Spleen (tissue), 11 donors: ENCODE results near the gene SUCLG2. TPM values are rescaled to one million over a fixed set of nuclear protein-coding genes. Genes with fewer than 3 reads are reported as not detected.

Experiments
- DNase-seq: peaks from one replicate; pipeline ENCODE4 v3.0.0-alpha.2; 2020
- H3K27ac ChIP-seq, 8 donors: fragments of 200-600 bp; sonication (generic) in 7 of 8; 1 replicate in 4 of 8; 2 replicates in 4 of 8; pipeline versions ENCODE4 v1.5.0 to v1.8.0; 2016 to 2021; ENCODE audit warnings: inconsistent platforms in 4 of 8, mild to moderate bottlenecking in 4 of 8, moderate library complexity in 1 of 8
- H3K27me3 ChIP-seq, 7 donors: fragments of 200-600 bp; sonication (generic) in 6 of 7; replicated peaks in 1 of 7; 1 replicate in 4 of 7; 2 replicates in 3 of 7; pipeline versions ENCODE4 v1.5.0 to v1.8.0; 2016 to 2021; ENCODE audit warnings: inconsistent platforms in 3 of 7, mild to moderate bottlenecking in 1 of 7
- H3K36me3 ChIP-seq, 6 donors: fragments of 200-600 bp; sonication (generic) in 5 of 6; 1 replicate in 4 of 6; 2 replicates in 2 of 6; pipeline versions ENCODE4 v1.5.0 to v1.8.0; 2016 to 2021; ENCODE audit warnings: inconsistent platforms in 2 of 6
- H3K4me1 ChIP-seq, 6 donors: fragments of 200-600 bp; sonication (generic) in 5 of 6; 1 replicate in 3 of 6; 2 replicates in 3 of 6; pipeline versions ENCODE4 v1.5.0 to v1.8.0; 2016 to 2021; ENCODE audit warnings: inconsistent platforms in 3 of 6
- H3K4me3 ChIP-seq, 8 donors: fragments of 200-600 bp; sonication (generic) in 7 of 8; 1 replicate in 4 of 8; 2 replicates in 4 of 8; pipeline versions ENCODE4 v1.5.0 to v1.8.0; 2016 to 2021; ENCODE audit warnings: inconsistent platforms in 4 of 8, mild to moderate bottlenecking in 4 of 8, moderate library complexity in 2 of 8
- H3K9me3 ChIP-seq, 8 donors: fragments of 200-600 bp; sonication (generic) in 7 of 8; 1 replicate in 4 of 8; 2 replicates in 4 of 8; pipeline versions ENCODE4 v1.5.0 to v1.8.0; 2016 to 2021; ENCODE audit warnings: inconsistent platforms in 4 of 8
- POLR2A ChIP-seq, 3 donors: fragments of 450-650 bp; IDR thresholded peaks; one replicate each; pipeline ENCODE4 v1.5.1; 2017; ENCODE audit warnings: antibody characterized with exemption in 3 of 3, mild to moderate bottlenecking in 1 of 3
- POLR2AphosphoS5 ChIP-seq, 3 donors: sonication (generic); formaldehyde crosslinking; IDR thresholded peaks; one replicate each; pipeline ENCODE4 v1.5.1; 2017; ENCODE audit warnings: antibody characterized with exemption in 3 of 3
- WGBS, 5 donors: extraction: QIAGEN DNeasy Blood & Tissue Kit in 3 of 5; methylation state at CpG; one replicate each; pipeline versions ENCODE4 v1.1.5 to v1.1.7; 2013 to 2018; 5-methylcytosine and 5-hydroxymethylcytosine counted together
- intact Hi-C: fragments of 100-400 bp; cut with DNase I; formaldehyde crosslinking; loops from one replicate; pipeline ENCODE4 v1.15.0; 2023; ENCODE audit warnings: low total_unique reads
- polyA plus RNA-seq, 3 donors: library from polyadenylated mRNA; stranded (reverse); fragments of 200-250 nt; gene quantifications; one replicate each; pipeline ENCODE4 v1.2.1, GENCODE V29; 2013
- total RNA-seq, 7 donors: library from RNA; depleted of rRNA in 3 of 7; stranded (reverse); fragments of >200 nt in 3 of 7; fragmentation: NEBNext Ultra II Directional in 4 of 7; extraction: Animal tissue kit (Norgen Biotek cat#: 25700) in 4 of 7; gene quantifications; one replicate each; pipeline versions ENCODE4 v1.1.0 to v1.2.1, GENCODE V29; 2016 to 2021
- TF ChIP-seq, protein P1 (sequence below), 11 experiments: fragments of 200-600 bp in 7 of 11; fragments of 450-650 bp in 4 of 11; sonication (generic) in 4 of 11; IDR thresholded peaks in 8 of 11; conservative IDR thresholded peaks in 3 of 11; 1 replicate in 7 of 11; 2 replicates in 4 of 11; pipeline versions ENCODE4 v1.4.0 to v1.8.0; 2016 to 2021; ENCODE audit warnings: antibody characterized with exemption in 11 of 11, inconsistent platforms in 4 of 11, mild to moderate bottlenecking in 1 of 11
- donor health status: healthy with polysubstance abuse.
- donor health status: DM: no; HTN: no; CAD: no; lungs with moderate emphysema.
- donor health status: DM: no; HTN: no; CAD: no.
- donor health status: Bipolar disorder and iron deficiency.
- donor health status: healthy.
- donor health status: DM: no; HTN: no; CAD: no.
- donor health status: DM: yes; HTN: yes; CAD: no.

Gene SUCLG2
- total and polyA plus RNA-seq, 10 donors: 31.5 to 75.6 (median 55.2) TPM

DNA sequence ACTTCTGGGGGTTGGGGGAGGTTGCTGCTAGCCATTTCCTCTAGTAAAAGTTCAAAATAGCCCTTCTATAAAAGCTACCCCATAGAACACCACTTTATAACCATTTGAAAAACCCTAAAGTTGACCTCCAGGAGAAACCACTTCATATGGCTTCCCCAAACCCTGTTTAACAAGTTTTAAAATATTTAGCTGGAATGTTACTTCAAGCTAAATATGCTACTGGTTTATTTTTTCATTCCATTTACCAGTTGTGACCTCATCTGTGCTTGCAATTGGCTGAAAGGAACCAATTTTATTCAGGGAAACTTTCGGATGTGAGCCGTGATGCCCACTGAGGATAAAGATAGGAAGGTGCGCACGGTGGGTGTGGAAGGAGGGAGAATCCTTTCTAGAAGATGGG lies 221.3 kb downstream of the SUCLG2 start:
- 94 to 96% (median 95%) methylated on average over 4 of the region's 4 CpGs for WGBS, 5 donors
- H3K4me1 ChIP-seq: no peaks in the 10 kb centered on the region
- no peak for TF ChIP-seq POLR2AphosphoS5 (IDR thresholded peaks at IDR 0.05)
- TF ChIP-seq, protein P1, sequence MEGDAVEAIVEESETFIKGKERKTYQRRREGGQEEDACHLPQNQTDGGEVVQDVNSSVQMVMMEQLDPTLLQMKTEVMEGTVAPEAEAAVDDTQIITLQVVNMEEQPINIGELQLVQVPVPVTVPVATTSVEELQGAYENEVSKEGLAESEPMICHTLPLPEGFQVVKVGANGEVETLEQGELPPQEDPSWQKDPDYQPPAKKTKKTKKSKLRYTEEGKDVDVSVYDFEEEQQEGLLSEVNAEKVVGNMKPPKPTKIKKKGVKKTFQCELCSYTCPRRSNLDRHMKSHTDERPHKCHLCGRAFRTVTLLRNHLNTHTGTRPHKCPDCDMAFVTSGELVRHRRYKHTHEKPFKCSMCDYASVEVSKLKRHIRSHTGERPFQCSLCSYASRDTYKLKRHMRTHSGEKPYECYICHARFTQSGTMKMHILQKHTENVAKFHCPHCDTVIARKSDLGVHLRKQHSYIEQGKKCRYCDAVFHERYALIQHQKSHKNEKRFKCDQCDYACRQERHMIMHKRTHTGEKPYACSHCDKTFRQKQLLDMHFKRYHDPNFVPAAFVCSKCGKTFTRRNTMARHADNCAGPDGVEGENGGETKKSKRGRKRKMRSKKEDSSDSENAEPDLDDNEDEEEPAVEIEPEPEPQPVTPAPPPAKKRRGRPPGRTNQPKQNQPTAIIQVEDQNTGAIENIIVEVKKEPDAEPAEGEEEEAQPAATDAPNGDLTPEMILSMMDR (IDR thresholded peaks at IDR 0.05 in 8 of 11, conservative IDR thresholded peaks at IDR 0.05 in 3 of 11): no peak
- TF ChIP-seq POLR2A (IDR thresholded peaks at IDR 0.05): no peak
- intact Hi-C loops: no loop called here
- H3K27me3 ChIP-seq: no peaks in the 10 kb centered on the region
- no peak overlapping the region for H3K27ac ChIP-seq
- peaks cover 0 to 16% (median 6%) of the 10 kb centered on the region in 8 donors for H3K9me3 ChIP-seq
- no peak for DNase-seq
- no peak overlapping the region for H3K4me3 ChIP-seq
- H3K36me3 ChIP-seq: peaks cover 0 to 32% (median 0%) of the 10 kb centered on the region in 6 donors

DNA sequence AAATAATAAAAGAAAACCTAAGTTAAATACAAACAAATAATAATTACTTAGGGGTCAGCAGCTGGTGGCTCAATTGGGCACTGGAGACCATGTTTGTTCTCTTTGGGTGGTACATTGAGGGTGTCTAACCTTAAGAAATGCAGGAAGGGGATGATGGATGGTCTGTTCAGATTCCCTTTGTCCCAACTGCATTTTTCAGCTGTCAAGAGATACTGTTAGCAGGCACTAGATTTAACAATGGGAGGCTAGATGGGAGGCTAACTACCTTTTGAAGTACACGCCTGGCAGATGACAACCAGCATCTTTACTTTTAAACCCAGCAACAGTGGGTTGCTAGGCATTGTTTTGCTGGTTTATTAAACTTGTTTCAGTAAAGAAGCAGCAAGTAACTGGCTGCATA lies 222.5 kb downstream of the SUCLG2 start:
- Histone ChIP-seq H3K36me3 (peaks cover 0 to 41% (median 0%) of the 10 kb centered on the region in 6 donors), H3K27me3 (no peaks in the 10 kb centered on the region), H3K9me3 (peaks cover 0 to 16% (median 6%) of the 10 kb centered on the region in 8 donors), H3K27ac (no peak overlapping the region), H3K4me1 (no peaks in the 10 kb centered on the region), H3K4me3 (no peak overlapping the region)
- DNase-seq: no peak
- TF ChIP-seq POLR2AphosphoS5 (IDR thresholded peaks at IDR 0.05): no peak
- TF ChIP-seq POLR2A (IDR thresholded peaks at IDR 0.05): no peak
- TF ChIP-seq, protein P1 (IDR thresholded peaks at IDR 0.05 in 8 of 11, conservative IDR thresholded peaks at IDR 0.05 in 3 of 11): no peak
- intact Hi-C loops: no loop called here
- WGBS, 5 donors: 80 to 100% (median 94%) methylated on average over 1 of the region's 1 CpG

DNA sequence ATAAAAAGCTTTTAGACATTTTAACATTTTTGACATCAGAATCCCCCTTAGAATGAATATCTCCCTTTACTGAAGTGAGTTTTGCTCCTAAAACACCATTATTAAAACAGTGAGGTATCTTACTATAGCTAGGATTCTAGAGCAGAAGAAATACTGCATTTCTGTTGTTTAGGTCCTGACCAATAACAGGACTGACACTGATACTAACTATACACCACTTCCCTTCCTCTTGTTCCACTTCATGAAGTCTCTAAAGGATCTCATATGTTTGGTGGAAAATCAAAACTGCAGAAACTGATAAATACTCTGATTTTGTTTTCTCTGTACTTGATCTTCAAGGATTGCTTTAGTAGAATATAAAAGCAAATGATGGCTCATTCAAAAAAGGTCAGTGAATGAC lies 230.7 kb downstream of the SUCLG2 start:
- H3K27me3 ChIP-seq: no peaks in the 10 kb centered on the region
- H3K36me3 ChIP-seq: peaks cover 0 to 54% (median 8%) of the 10 kb centered on the region in 6 donors
- H3K4me1 ChIP-seq: no peaks in the 10 kb centered on the region
- DNase-seq: no peak
- H3K9me3 ChIP-seq: peaks cover 0 to 21% (median 18%) of the 10 kb centered on the region in 8 donors
- TF ChIP-seq POLR2A (IDR thresholded peaks at IDR 0.05) (no peak), POLR2AphosphoS5 (IDR thresholded peaks at IDR 0.05) (no peak)
- TF ChIP-seq, protein P1 (IDR thresholded peaks at IDR 0.05 in 8 of 11, conservative IDR thresholded peaks at IDR 0.05 in 3 of 11): no peak
- H3K27ac ChIP-seq: no peak overlapping the region
- intact Hi-C loops: no loop called here
- no peak overlapping the region for H3K4me3 ChIP-seq

DNA sequence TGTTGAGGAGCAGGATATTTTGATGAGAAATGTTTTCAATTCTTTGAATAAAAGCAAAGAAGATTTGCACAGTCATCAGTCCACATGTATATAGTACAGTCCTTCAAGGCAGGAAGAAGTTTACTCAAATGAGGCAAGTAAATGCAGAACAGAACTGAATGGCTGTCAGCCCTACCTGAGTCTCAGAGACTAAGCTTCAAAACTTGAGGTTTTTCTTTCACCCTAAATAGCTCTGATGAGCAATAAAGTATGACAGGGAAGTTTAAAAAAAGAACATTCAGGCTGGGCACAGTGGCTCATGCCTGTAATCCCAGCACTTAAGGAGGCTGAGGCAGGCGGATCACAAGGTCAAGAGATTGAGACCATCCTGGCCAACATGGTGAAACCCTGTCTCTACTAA lies 232.5 kb downstream of the SUCLG2 start:
- H3K27ac ChIP-seq: no peak overlapping the region
- H3K36me3 ChIP-seq: peaks cover 0 to 55% (median 8%) of the 10 kb centered on the region in 6 donors
- H3K4me3 ChIP-seq: no peak overlapping the region
- no peaks in the 10 kb centered on the region for H3K27me3 ChIP-seq
- intact Hi-C loops: no loop called here
- TF ChIP-seq POLR2A (IDR thresholded peaks at IDR 0.05) (no peak), POLR2AphosphoS5 (IDR thresholded peaks at IDR 0.05) (no peak)
- TF ChIP-seq, protein P1 (IDR thresholded peaks at IDR 0.05 in 8 of 11, conservative IDR thresholded peaks at IDR 0.05 in 3 of 11): no peak
- 94 to 100% (median 97%) methylated on average over 1 of the region's 1 CpG for WGBS, 5 donors
- H3K4me1 ChIP-seq: no peaks in the 10 kb centered on the region
- H3K9me3 ChIP-seq: peaks cover 0 to 21% (median 18%) of the 10 kb centered on the region in 8 donors
- DNase-seq: no peak
